Neural progenitor cell (in vitro differentiated cells): ENCODE results near the gene IL17C. TPM values are rescaled to one million over a fixed set of nuclear protein-coding genes. Genes with fewer than 3 reads are reported as not detected.

Experiments used
- DNase-seq: peaks from one replicate; pipeline ENCODE4 v3.0.0-alpha.2; 2016; ENCODE audit warnings: low spot score
- H2AFZ ChIP-seq: fragments of 200-600 bp; sonication (generic); replicated peaks from 2 replicates; pipeline ENCODE4 v1.6.1; 2016; ENCODE audit warnings: antibody characterized with exemption
- H3F3A ChIP-seq: fragments of 200-600 bp; sonication (generic); 2 replicates; pipeline ENCODE4 v1.6.1; 2016; ENCODE audit warnings: antibody characterized with exemption, low read depth
- H3K27ac ChIP-seq: fragments of 200-600 bp; sonication (generic); 2 replicates; pipeline ENCODE4 v1.5.1; 2016; ENCODE audit warnings: mild to moderate bottlenecking
- H3K27me3 ChIP-seq: fragments of 200-600 bp; sonication (generic); 2 replicates; pipeline ENCODE4 v1.6.1; 2016; ENCODE audit warnings: mild to moderate bottlenecking, moderate library complexity
- H3K36me3 ChIP-seq: fragments of 200-600 bp; sonication (generic); 2 replicates; pipeline ENCODE4 v1.5.1; 2016
- H3K4me1 ChIP-seq: fragments of 200-600 bp; sonication (generic); 2 replicates; pipeline ENCODE4 v1.6.1; 2016; ENCODE audit warnings: mixed run types
- H3K4me2 ChIP-seq: fragments of 200-600 bp; sonication (generic); 2 replicates; pipeline ENCODE4 v1.6.1; 2016
- H3K4me3 ChIP-seq: fragments of 200-600 bp; sonication (generic); 2 replicates; pipeline ENCODE4 v1.5.1; 2016
- H3K79me2 ChIP-seq: fragments of 200-600 bp; sonication (generic); 2 replicates; pipeline ENCODE4 v1.6.1; 2016; ENCODE audit warnings: low read depth
- H3K9ac ChIP-seq: fragments of 200-600 bp; sonication (generic); 2 replicates; pipeline ENCODE4 v1.6.1; 2016
- H3K9me3 ChIP-seq: fragments of 200-600 bp; sonication (generic); 2 replicates; pipeline ENCODE4 v1.5.1; 2016; ENCODE audit warnings: low read depth
- H4K20me1 ChIP-seq: fragments of 200-600 bp; sonication (generic); 2 replicates; pipeline ENCODE4 v1.6.1; 2016; ENCODE audit warnings: low read depth
- H3K27ac Mint-ChIP-seq: 3 replicates; pipeline ENCODE4 v1.8.0; 2021; ENCODE audit warnings: mixed read lengths
- H3K27me3 Mint-ChIP-seq: 2 replicates; pipeline ENCODE4 v1.8.0; 2022; ENCODE audit warnings: low read depth, mild to moderate bottlenecking, inconsistent platforms, moderate library complexity, mixed read lengths; ENCODE audit not compliant: insufficient read depth
- H3K36me3 Mint-ChIP-seq: 3 replicates; pipeline ENCODE4 v1.8.0; 2021; ENCODE audit warnings: mixed read lengths
- H3K4me1 Mint-ChIP-seq: 3 replicates; pipeline ENCODE4 v1.8.0; 2021; ENCODE audit warnings: mixed read lengths
- H3K4me3 Mint-ChIP-seq: 3 replicates; pipeline ENCODE4 v1.8.0; 2021; ENCODE audit warnings: mild to moderate bottlenecking, moderate library complexity, mixed read lengths
- H3K9me3 Mint-ChIP-seq: 3 replicates; pipeline ENCODE4 v1.8.0; 2020; ENCODE audit warnings: mixed read lengths
- EZH2 ChIP-seq: fragments of 200-600 bp; sonication (generic); IDR thresholded peaks from 2 replicates; pipeline ENCODE4 v1.6.1; 2017; ENCODE audit warnings: antibody characterized with exemption, mild to moderate bottlenecking, moderate library complexity
- EZH2phosphoT487 ChIP-seq: fragments of 200-600 bp; sonication (generic); IDR thresholded peaks from 2 replicates; pipeline ENCODE4 v1.6.1; 2017; ENCODE audit warnings: antibody characterized with exemption
- total RNA-seq: library from RNA; depleted of rRNA; stranded (reverse); fragments of >200 nt; gene quantifications from 2 replicates; pipeline ENCODE4 v1.2.3, GENCODE V29; 2015; ENCODE audit warnings: low replicate concordance
- TF ChIP-seq, protein P1 (sequence below): fragments of 200-600 bp; sonication (generic); IDR thresholded peaks from 2 replicates; pipeline ENCODE4 v1.5.1; 2017; ENCODE audit warnings: antibody characterized with exemption, mild to moderate bottlenecking

Gene IL17C
- total RNA-seq, 1 donor from 2014 or later: not detected

DNA sequence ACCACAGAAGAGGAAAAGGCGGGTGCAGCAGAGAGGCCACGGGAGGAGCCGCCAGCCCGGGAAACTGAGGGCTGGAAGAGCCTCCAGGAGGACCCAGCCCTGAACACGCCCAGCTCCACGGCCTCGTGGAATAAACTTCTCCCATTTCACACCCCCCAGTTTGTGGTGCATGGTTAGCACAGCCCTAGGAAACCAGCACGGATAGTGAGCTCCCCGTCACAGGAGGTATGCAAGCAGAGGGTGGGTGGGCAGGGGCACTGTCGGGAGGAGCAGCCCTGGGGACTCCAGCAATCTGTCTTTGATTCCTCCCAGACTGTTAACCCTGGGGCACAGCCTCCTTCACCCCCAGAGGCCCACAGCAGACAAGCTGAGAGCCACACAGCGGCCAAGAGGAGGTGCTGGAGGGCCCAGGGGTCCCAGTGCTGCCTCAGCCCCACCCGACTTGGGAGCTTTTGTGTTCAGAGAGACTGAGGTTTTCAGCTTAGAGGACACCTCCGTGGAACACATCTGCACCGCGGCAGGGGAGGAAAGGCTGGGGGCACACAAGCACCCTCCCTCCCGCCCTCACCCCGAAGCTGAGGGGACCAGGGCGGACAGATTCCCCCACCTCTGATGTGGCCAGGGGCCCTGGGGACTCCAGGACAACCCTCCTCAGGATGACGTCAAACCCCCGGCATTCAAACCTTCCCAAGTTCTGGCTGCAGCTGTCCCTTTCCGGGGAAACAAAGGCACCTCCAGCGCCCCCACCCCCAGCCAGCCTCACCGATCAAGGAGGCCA is 1.7 kb upstream of the IL17C start:
- Histone ChIP-seq H3K79me2 (no peaks in the 10 kb centered on the region), H3F3A (peaks cover 26% of the 10 kb centered on the region), H3K36me3 (no peaks in the 10 kb centered on the region), H3K4me1 (peaks cover 4% of the 10 kb centered on the region), H3K9ac (no peak overlapping the region), H3K4me3 (no peak overlapping the region), H3K27me3 (peaks cover 66% of the 10 kb centered on the region), H3K9me3 (no peaks in the 10 kb centered on the region), H2AFZ (no peak overlapping the region), H3K27ac (no peak overlapping the region), H4K20me1 (peaks cover 26% of the 10 kb centered on the region), H3K4me2 (no peak overlapping the region)
- Mint-ChIP-seq H3K27ac (no peak overlapping the region), H3K4me1 (peaks cover 4% of the 10 kb centered on the region), H3K9me3 (no peaks in the 10 kb centered on the region), H3K4me3 (no peak overlapping the region), H3K36me3 (peaks cover under 1% of the 10 kb centered on the region), H3K27me3 (peaks cover 11% of the 10 kb centered on the region)
- no peak for DNase-seq
- TF ChIP-seq EZH2 (no peak), EZH2phosphoT487 (no peak)
- TF ChIP-seq, protein P1, sequence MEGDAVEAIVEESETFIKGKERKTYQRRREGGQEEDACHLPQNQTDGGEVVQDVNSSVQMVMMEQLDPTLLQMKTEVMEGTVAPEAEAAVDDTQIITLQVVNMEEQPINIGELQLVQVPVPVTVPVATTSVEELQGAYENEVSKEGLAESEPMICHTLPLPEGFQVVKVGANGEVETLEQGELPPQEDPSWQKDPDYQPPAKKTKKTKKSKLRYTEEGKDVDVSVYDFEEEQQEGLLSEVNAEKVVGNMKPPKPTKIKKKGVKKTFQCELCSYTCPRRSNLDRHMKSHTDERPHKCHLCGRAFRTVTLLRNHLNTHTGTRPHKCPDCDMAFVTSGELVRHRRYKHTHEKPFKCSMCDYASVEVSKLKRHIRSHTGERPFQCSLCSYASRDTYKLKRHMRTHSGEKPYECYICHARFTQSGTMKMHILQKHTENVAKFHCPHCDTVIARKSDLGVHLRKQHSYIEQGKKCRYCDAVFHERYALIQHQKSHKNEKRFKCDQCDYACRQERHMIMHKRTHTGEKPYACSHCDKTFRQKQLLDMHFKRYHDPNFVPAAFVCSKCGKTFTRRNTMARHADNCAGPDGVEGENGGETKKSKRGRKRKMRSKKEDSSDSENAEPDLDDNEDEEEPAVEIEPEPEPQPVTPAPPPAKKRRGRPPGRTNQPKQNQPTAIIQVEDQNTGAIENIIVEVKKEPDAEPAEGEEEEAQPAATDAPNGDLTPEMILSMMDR: no peak

DNA sequence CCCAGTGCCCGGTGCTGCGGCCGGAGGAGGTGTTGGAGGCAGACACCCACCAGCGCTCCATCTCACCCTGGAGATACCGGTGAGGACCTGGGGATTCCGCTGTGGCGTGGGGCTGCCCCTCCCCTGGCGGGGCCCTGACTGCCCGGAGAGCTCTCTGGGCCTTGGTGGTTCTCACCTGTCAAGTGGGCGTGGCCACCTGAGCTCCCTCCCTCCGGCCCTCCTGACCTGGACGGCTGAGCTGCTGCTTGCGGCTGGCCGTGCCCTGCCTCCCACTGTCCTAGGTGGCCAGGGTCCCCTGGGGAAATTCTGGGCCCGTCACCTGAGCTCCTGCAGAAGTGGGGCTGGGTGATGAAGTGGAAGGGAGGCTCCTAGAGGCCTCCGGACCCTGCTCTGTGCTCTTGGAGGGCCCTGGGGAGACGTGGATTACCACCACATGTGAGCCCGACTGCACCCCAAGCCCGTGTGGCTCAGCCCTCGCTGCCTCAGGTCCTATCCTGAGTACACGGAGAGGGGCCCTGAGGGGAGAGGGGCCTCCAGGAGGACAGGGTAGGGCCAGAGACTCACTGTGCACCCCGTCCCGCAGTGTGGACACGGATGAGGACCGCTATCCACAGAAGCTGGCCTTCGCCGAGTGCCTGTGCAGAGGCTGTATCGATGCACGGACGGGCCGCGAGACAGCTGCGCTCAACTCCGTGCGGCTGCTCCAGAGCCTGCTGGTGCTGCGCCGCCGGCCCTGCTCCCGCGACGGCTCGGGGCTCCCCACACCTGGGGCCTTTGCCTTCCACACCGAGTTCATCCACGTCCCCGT is 1.1 kb downstream of the IL17C start:
- no peak overlapping the region for H3K27ac ChIP-seq
- H3K4me2 ChIP-seq: no peak overlapping the region
- H3K9me3 ChIP-seq: no peaks in the 10 kb centered on the region
- peak; percentile 59 for DNase-seq
- no peak overlapping the region for H3K4me3 Mint-ChIP-seq
- H4K20me1 ChIP-seq: peaks cover 15% of the 10 kb centered on the region
- H3K79me2 ChIP-seq: no peaks in the 10 kb centered on the region
- H3K27ac Mint-ChIP-seq: no peak overlapping the region
- peaks cover 60% of the 10 kb centered on the region for H3K27me3 ChIP-seq
- TF ChIP-seq, protein P1: no peak
- TF ChIP-seq EZH2phosphoT487 (no peak), EZH2 (no peak)
- no peaks in the 10 kb centered on the region for H3K36me3 ChIP-seq
- peaks cover 9% of the 10 kb centered on the region for H3F3A ChIP-seq
- peaks cover 10% of the 10 kb centered on the region for H3K4me1 Mint-ChIP-seq
- H3K36me3 Mint-ChIP-seq: no peaks in the 10 kb centered on the region
- H3K4me3 ChIP-seq: no peak overlapping the region
- no peak overlapping the region for H3K9ac ChIP-seq
- H3K9me3 Mint-ChIP-seq: no peaks in the 10 kb centered on the region
- no peak overlapping the region for H2AFZ ChIP-seq
- peaks cover 12% of the 10 kb centered on the region for H3K27me3 Mint-ChIP-seq
- H3K4me1 ChIP-seq: no peaks in the 10 kb centered on the region

DNA sequence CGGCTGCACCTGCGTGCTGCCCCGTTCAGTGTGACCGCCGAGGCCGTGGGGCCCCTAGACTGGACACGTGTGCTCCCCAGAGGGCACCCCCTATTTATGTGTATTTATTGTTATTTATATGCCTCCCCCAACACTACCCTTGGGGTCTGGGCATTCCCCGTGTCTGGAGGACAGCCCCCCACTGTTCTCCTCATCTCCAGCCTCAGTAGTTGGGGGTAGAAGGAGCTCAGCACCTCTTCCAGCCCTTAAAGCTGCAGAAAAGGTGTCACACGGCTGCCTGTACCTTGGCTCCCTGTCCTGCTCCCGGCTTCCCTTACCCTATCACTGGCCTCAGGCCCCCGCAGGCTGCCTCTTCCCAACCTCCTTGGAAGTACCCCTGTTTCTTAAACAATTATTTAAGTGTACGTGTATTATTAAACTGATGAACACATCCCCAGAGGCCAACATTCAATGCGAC is 1.7 kb downstream of the IL17C start:
- no peak overlapping the region for H3K4me3 Mint-ChIP-seq
- Histone ChIP-seq H3K4me3 (no peak overlapping the region), H3K4me2 (no peak overlapping the region)

More for the DNA sequence above, 1.7 kb downstream of the IL17C start:
- H3K27ac ChIP-seq: no peak overlapping the region
- no peak overlapping the region for H2AFZ ChIP-seq
- Mint-ChIP-seq H3K27me3 (peaks cover 13% of the 10 kb centered on the region), H3K9me3 (no peaks in the 10 kb centered on the region), H3K4me1 (peaks cover 16% of the 10 kb centered on the region), H3K36me3 (no peaks in the 10 kb centered on the region), H3K27ac (peak overlapping the region; percentile 65)
- no peaks in the 10 kb centered on the region for H3K4me1 ChIP-seq
- no peaks in the 10 kb centered on the region for H3K9me3 ChIP-seq
- H3K79me2 ChIP-seq: no peaks in the 10 kb centered on the region
- H3F3A ChIP-seq: peaks cover 3% of the 10 kb centered on the region
- TF ChIP-seq EZH2phosphoT487 (no peak), EZH2 (no peak)
- TF ChIP-seq, protein P1: no peak
- H3K27me3 ChIP-seq: peaks cover 53% of the 10 kb centered on the region
- H3K36me3 ChIP-seq: no peaks in the 10 kb centered on the region
- peaks cover 11% of the 10 kb centered on the region for H4K20me1 ChIP-seq
- H3K9ac ChIP-seq: no peak overlapping the region
- DNase-seq: no peak
